GM19467 (cell line): ENCODE measurements around the gene ABCC1.

ENCODE experiments used
- ATAC-seq: cut with Tn5 transposase; IDR thresholded peaks from one replicate; pipeline ENCODE4 v1.9.1; 2021; ENCODE audit warnings: mild to moderate bottlenecking, moderate library complexity; ENCODE audit not compliant: unreplicated experiment

Gene ABCC1

GRCh38 chr16:16018705-16019104, 69.3 kb downstream of the ABCC1 start:
- no peak for ATAC-seq

GRCh38 chr16:16019488-16019887, 70.1 kb downstream of the ABCC1 start:
- ATAC-seq: no peak

- no peak for ATAC-seq
Measured at GRCh38 chr16:16020291-16020690, 70.9 kb downstream of the ABCC1 start.

- no peak for ATAC-seq
Measured at GRCh38 chr16:16021020-16021419, 71.6 kb downstream of the ABCC1 start.

GRCh38 chr16:16021646-16021987, 72.2 kb downstream of the ABCC1 start:
- no peak for ATAC-seq

- ATAC-seq: no peak
Measured at GRCh38 chr16:16021988-16022682, 72.7 kb downstream of the ABCC1 start.

- no peak for ATAC-seq
Measured at GRCh38 chr16:16022683-16023064, 73.3 kb downstream of the ABCC1 start.

GRCh38 chr16:16025214-16025968, 76.0 kb downstream of the ABCC1 start:
- no peak for ATAC-seq

- no peak for ATAC-seq
Measured at GRCh38 chr16:16027728-16028310, 78.4 kb downstream of the ABCC1 start.

- ATAC-seq: no peak
Measured at GRCh38 chr16:16028311-16028999, 79.0 kb downstream of the ABCC1 start.

GRCh38 chr16:16029431-16030011, 80.1 kb downstream of the ABCC1 start:
- ATAC-seq: no peak

GRCh38 chr16:16030449-16030848, 81.0 kb downstream of the ABCC1 start:
- ATAC-seq: no peak

- no peak for ATAC-seq
Measured at GRCh38 chr16:16031401-16031800, 82.0 kb downstream of the ABCC1 start.

GRCh38 chr16:16032271-16032979, 83.0 kb downstream of the ABCC1 start:
- no peak for ATAC-seq

- ATAC-seq: no peak
Measured at GRCh38 chr16:16033208-16033717, 83.8 kb downstream of the ABCC1 start.

- no peak for ATAC-seq
Measured at GRCh38 chr16:16036359-16036792, 87.0 kb downstream of the ABCC1 start.

GRCh38 chr16:16037521-16037920, 88.1 kb downstream of the ABCC1 start:
- no peak for ATAC-seq

- ATAC-seq: no peak
Measured at GRCh38 chr16:16037970-16038369, 88.6 kb downstream of the ABCC1 start.

- ATAC-seq: no peak
Measured at GRCh38 chr16:16038950-16039349, 89.5 kb downstream of the ABCC1 start.

- no peak for ATAC-seq
Measured at GRCh38 chr16:16041196-16041892, 91.9 kb downstream of the ABCC1 start.
